ENCODE results near the gene FHAD1.

FHAD1 gene

GRCh38 chr1:15246960-15247614 lies at the start of gene FHAD1:
TSS of gene FHAD1 (plus strand) at chr1:15247223. CDS start at chr1:15251785, 4,562 bp downstream.
- FAIRE-seq (no peak), DNase-seq (ENCODE audit: insufficient read length, low spot score) (peak; percentile 40)

GRCh38 chr1:15197591-15198447 lies 49.2 kb upstream of the FHAD1 start:
- FAIRE-seq (no peak), DNase-seq (ENCODE audit: insufficient read length, low spot score) (no peak)

GRCh38 chr1:15198684-15199083 lies 48.3 kb upstream of the FHAD1 start:
- DNase-seq (ENCODE audit: insufficient read length, low spot score): no peak
- FAIRE-seq: no peak

- FAIRE-seq: no peak
- no peak for DNase-seq (ENCODE audit: insufficient read length, low spot score)
Observed at GRCh38 chr1:15201221-15201620, 45.8 kb upstream of the FHAD1 start.

GRCh38 chr1:15201849-15202551 lies 45.0 kb upstream of the FHAD1 start:
- DNase-seq (ENCODE audit: insufficient read length, low spot score) (no peak), FAIRE-seq (no peak)

- DNase-seq (ENCODE audit: insufficient read length, low spot score) (no peak), FAIRE-seq (no peak)
Observed at GRCh38 chr1:15204931-15205330, 42.1 kb upstream of the FHAD1 start.

- DNase-seq (ENCODE audit: insufficient read length, low spot score): no peak
- no peak for FAIRE-seq
Observed at GRCh38 chr1:15205586-15206346, 41.3 kb upstream of the FHAD1 start.

- no peak for FAIRE-seq
- DNase-seq (ENCODE audit: insufficient read length, low spot score): no peak
Observed at GRCh38 chr1:15206418-15207030, 40.5 kb upstream of the FHAD1 start.

- DNase-seq (ENCODE audit: insufficient read length, low spot score) (no peak), FAIRE-seq (no peak)
Observed at GRCh38 chr1:15207031-15207828, 39.8 kb upstream of the FHAD1 start.

- DNase-seq (ENCODE audit: insufficient read length, low spot score): no peak
- FAIRE-seq: no peak
Observed at GRCh38 chr1:15207829-15208429, 39.1 kb upstream of the FHAD1 start.

- FAIRE-seq (no peak), DNase-seq (ENCODE audit: insufficient read length, low spot score) (no peak)
Observed at GRCh38 chr1:15210651-15211375, 36.2 kb upstream of the FHAD1 start.

- DNase-seq (ENCODE audit: insufficient read length, low spot score) (no peak), FAIRE-seq (no peak)
Observed at GRCh38 chr1:15211424-15211823, 35.6 kb upstream of the FHAD1 start.

- no peak for FAIRE-seq
- DNase-seq (ENCODE audit: insufficient read length, low spot score): no peak
Observed at GRCh38 chr1:15212216-15212953, 34.6 kb upstream of the FHAD1 start.

- FAIRE-seq (no peak), DNase-seq (ENCODE audit: insufficient read length, low spot score) (no peak)
Observed at GRCh38 chr1:15212954-15213291, 34.1 kb upstream of the FHAD1 start.

GRCh38 chr1:15213341-15213821 lies 33.6 kb upstream of the FHAD1 start:
- no peak for FAIRE-seq
- DNase-seq (ENCODE audit: insufficient read length, low spot score): no peak

- no peak for DNase-seq (ENCODE audit: insufficient read length, low spot score)
- FAIRE-seq: no peak
Observed at GRCh38 chr1:15214527-15214926, 32.5 kb upstream of the FHAD1 start.

- no peak for FAIRE-seq
Observed at GRCh38 chr1:15215116-15215515, 31.9 kb upstream of the FHAD1 start.

GRCh38 chr1:15217654-15218053 lies 29.4 kb upstream of the FHAD1 start:
- no peak for FAIRE-seq

More at GRCh38 chr1:15215116-15215515, 31.9 kb upstream of the FHAD1 start:
- no peak for DNase-seq (ENCODE audit: insufficient read length, low spot score)

More at GRCh38 chr1:15217654-15218053, 29.4 kb upstream of the FHAD1 start:
- DNase-seq (ENCODE audit: insufficient read length, low spot score): no peak
